Activated CD4-positive, alpha-beta T cell treated with anti-CD3 and anti-CD28 coated beads, Interleukin-2, amount 10 ng/mL, durations not matched to agents 7 days and 5 days (primary cell): ENCODE data around the gene PLPP1. TPM values are rescaled to one million over a fixed set of nuclear protein-coding genes. Genes with fewer than 3 reads are reported as not detected.
A peak's percentile ranks its signal among the peaks of the same experiment; 100 is the strongest.

Experiments used
- CTCF ChIA-PET: fragments of 350-600 bp; sonication (Branson Sonifier 250); formaldehyde crosslinking; loops from one replicate; lab custom pipeline; 2021; ENCODE audit warnings: antibody characterized with exemption; lab: Charles Lee
- POLR2A ChIA-PET: fragments of 350-600 bp; sonication (Branson Sonifier 250); formaldehyde crosslinking; loops from one replicate; lab custom pipeline; 2021; ENCODE audit warnings: antibody characterized with exemption; lab: Charles Lee
- DNase-seq: peaks from one replicate; pipeline ENCODE4 v3.0.0-alpha.2; 2020
- H3K27ac Mint-ChIP-seq: one replicate; pipeline ENCODE4 v1.8.0; 2021; ENCODE audit warnings: mild to moderate bottlenecking, moderate library complexity, mixed read lengths
- H3K27me3 Mint-ChIP-seq: one replicate; pipeline ENCODE4 v1.8.0; 2021; ENCODE audit warnings: mixed read lengths
- H3K36me3 Mint-ChIP-seq: one replicate; pipeline ENCODE4 v1.8.0; 2021; ENCODE audit warnings: low read depth, mixed read lengths
- H3K4me1 Mint-ChIP-seq: one replicate; pipeline ENCODE4 v1.8.0; 2021; ENCODE audit warnings: mixed read lengths
- H3K4me3 Mint-ChIP-seq: one replicate; pipeline ENCODE4 v1.8.0; 2021; ENCODE audit warnings: mild to moderate bottlenecking, moderate library complexity, mixed read lengths
- H3K9me3 Mint-ChIP-seq: one replicate; pipeline ENCODE4 v1.8.0; 2021; ENCODE audit warnings: mixed read lengths
- total RNA-seq, 2 experiments: library from RNA; stranded (reverse); gene quantifications; one replicate each; pipeline ENCODE4 v1.2.3, GENCODE V29; 2021

PLPP1 gene
- total RNA-seq, 2 experiments from 2014 or later = 15.3 to 18.3 TPM

- no peak for DNase-seq
- Mint-ChIP-seq H3K4me3 (no peak overlapping the region), H3K27me3 (no peaks in the 10 kb centered on the region), H3K4me1 (peaks cover 9% of the 10 kb centered on the region), H3K9me3 (no peaks in the 10 kb centered on the region), H3K36me3 (peaks cover 15% of the 10 kb centered on the region), H3K27ac (no peak overlapping the region)
- POLR2A ChIA-PET = no interaction called here
- CTCF ChIA-PET = interaction anchor here (0.8 kb wide), 1 partner anchor 184 kb away, joined by 3 read pairs; no protein-coding TSS in a partner anchor
Measured at GRCh38 chr5:55407984-55408383, 126.8 kb downstream of the PLPP1 start.

- peaks cover 19% of the 10 kb centered on the region for H3K36me3 Mint-ChIP-seq
- no peaks in the 10 kb centered on the region for H3K27me3 Mint-ChIP-seq
- H3K9me3 Mint-ChIP-seq = no peaks in the 10 kb centered on the region
- H3K27ac Mint-ChIP-seq = no peak overlapping the region
- ChIA-PET POLR2A (no interaction called here), CTCF (interaction anchor here (0.7 to 1.2 kb wide), 2 partner anchors 11 to 21 kb away, joined by 3 read pairs; no protein-coding TSS in a partner anchor)
- peak; percentile 16 for DNase-seq
- peaks cover 6% of the 10 kb centered on the region for H3K4me1 Mint-ChIP-seq
- H3K4me3 Mint-ChIP-seq = no peak overlapping the region
Measured at GRCh38 chr5:55407059-55407684, 127.6 kb downstream of the PLPP1 start.

GRCh38 chr5:55406292-55406691, 128.5 kb downstream of the PLPP1 start:
- no peak overlapping the region for H3K4me3 Mint-ChIP-seq
- no peak for DNase-seq
- POLR2A ChIA-PET = no interaction called here
- CTCF ChIA-PET = interaction anchor here (0.7 to 1.2 kb wide), 2 partner anchors 12 to 20 kb away, joined by 3 read pairs; no protein-coding TSS in a partner anchor
- H3K9me3 Mint-ChIP-seq = no peaks in the 10 kb centered on the region
- H3K27me3 Mint-ChIP-seq = no peaks in the 10 kb centered on the region
- peaks cover 27% of the 10 kb centered on the region for H3K36me3 Mint-ChIP-seq
- H3K27ac Mint-ChIP-seq = no peak overlapping the region
- H3K4me1 Mint-ChIP-seq = peaks cover 2% of the 10 kb centered on the region

- no peaks in the 10 kb centered on the region for H3K27me3 Mint-ChIP-seq
- ChIA-PET CTCF (interaction anchor here (0.8 to 0.9 kb wide), 3 partner anchors 12 to 290 kb away, joined by 3 to 4 read pairs (median 3); no protein-coding TSS in a partner anchor), POLR2A (no interaction called here)
- no peak overlapping the region for H3K4me3 Mint-ChIP-seq
- no peaks in the 10 kb centered on the region for H3K4me1 Mint-ChIP-seq
- DNase-seq = no peak
- H3K27ac Mint-ChIP-seq = no peak overlapping the region
- H3K36me3 Mint-ChIP-seq = peaks cover 30% of the 10 kb centered on the region
- H3K9me3 Mint-ChIP-seq = no peaks in the 10 kb centered on the region
Measured at GRCh38 chr5:55402199-55402598, 132.6 kb downstream of the PLPP1 start.

- ChIA-PET POLR2A (no interaction called here), CTCF (no interaction called here)
- no peak overlapping the region for H3K27ac Mint-ChIP-seq
- peaks cover 61% of the 10 kb centered on the region for H3K36me3 Mint-ChIP-seq
- peaks cover 3% of the 10 kb centered on the region for H3K9me3 Mint-ChIP-seq
- H3K4me1 Mint-ChIP-seq = peaks cover 2% of the 10 kb centered on the region
- DNase-seq = no peak
- no peak overlapping the region for H3K4me3 Mint-ChIP-seq
- no peaks in the 10 kb centered on the region for H3K27me3 Mint-ChIP-seq
Measured at GRCh38 chr5:55393501-55394175, 141.1 kb downstream of the PLPP1 start.

- H3K4me3 Mint-ChIP-seq = no peak overlapping the region
- peaks cover 3% of the 10 kb centered on the region for H3K9me3 Mint-ChIP-seq
- ChIA-PET CTCF (interaction anchor here (0.6 to 0.8 kb wide), 3 partner anchors 9 to 714 kb away, joined by 3 to 4 read pairs (median 4); no protein-coding TSS in a partner anchor), POLR2A (interaction anchor here (0.6 kb wide), 1 partner anchor 256 kb away, joined by 3 read pairs; no protein-coding TSS in a partner anchor)
- no peaks in the 10 kb centered on the region for H3K27me3 Mint-ChIP-seq
- peaks cover 68% of the 10 kb centered on the region for H3K36me3 Mint-ChIP-seq
- no peak for DNase-seq
- H3K4me1 Mint-ChIP-seq = peaks cover 2% of the 10 kb centered on the region
- no peak overlapping the region for H3K27ac Mint-ChIP-seq
Measured at GRCh38 chr5:55392669-55393068, 142.1 kb downstream of the PLPP1 start.

- peaks cover 69% of the 10 kb centered on the region for H3K36me3 Mint-ChIP-seq
- H3K27ac Mint-ChIP-seq = no peak overlapping the region
- POLR2A ChIA-PET = no interaction called here
- no peak for DNase-seq
- H3K4me3 Mint-ChIP-seq = no peak overlapping the region
- CTCF ChIA-PET = interaction anchor here (0.5 to 0.7 kb wide), 2 partner anchors 213 to 264 kb away, joined by 3 read pairs; no protein-coding TSS in a partner anchor
- no peaks in the 10 kb centered on the region for H3K27me3 Mint-ChIP-seq
- peaks cover 2% of the 10 kb centered on the region for H3K4me1 Mint-ChIP-seq
- peaks cover 3% of the 10 kb centered on the region for H3K9me3 Mint-ChIP-seq
Measured at GRCh38 chr5:55391707-55392106, 143.1 kb downstream of the PLPP1 start.

GRCh38 chr5:55387865-55388264, 146.9 kb downstream of the PLPP1 start:
- POLR2A ChIA-PET = no interaction called here
- Mint-ChIP-seq H3K9me3 (peaks cover 14% of the 10 kb centered on the region), H3K4me1 (peaks cover 17% of the 10 kb centered on the region), H3K27me3 (no peaks in the 10 kb centered on the region), H3K27ac (no peak overlapping the region), H3K36me3 (peaks cover 78% of the 10 kb centered on the region), H3K4me3 (no peak overlapping the region)
- CTCF ChIA-PET = no interaction called here
- no peak for DNase-seq

GRCh38 chr5:55386356-55386755, 148.4 kb downstream of the PLPP1 start:
- no peaks in the 10 kb centered on the region for H3K27me3 Mint-ChIP-seq
- no peak for DNase-seq
- POLR2A ChIA-PET = interaction anchor here (0.7 kb wide), 1 partner anchor 18 kb away, joined by 3 read pairs; no protein-coding TSS in a partner anchor
- H3K4me1 Mint-ChIP-seq = peaks cover 17% of the 10 kb centered on the region
- peaks cover 12% of the 10 kb centered on the region for H3K9me3 Mint-ChIP-seq
- no peak overlapping the region for H3K27ac Mint-ChIP-seq
- CTCF ChIA-PET = interaction anchor here (0.6 to 1.0 kb wide), 3 partner anchors 14 to 78 kb away, joined by 3 to 5 read pairs (median 3); no protein-coding TSS in a partner anchor
- H3K36me3 Mint-ChIP-seq = peaks cover 76% of the 10 kb centered on the region
- H3K4me3 Mint-ChIP-seq = no peak overlapping the region

GRCh38 chr5:55385846-55386245, 148.9 kb downstream of the PLPP1 start:
- POLR2A ChIA-PET = interaction anchor here (0.7 kb wide), 1 partner anchor 18 kb away, joined by 3 read pairs; no protein-coding TSS in a partner anchor
- DNase-seq = no peak
- H3K36me3 Mint-ChIP-seq = peaks cover 75% of the 10 kb centered on the region
- peaks cover 17% of the 10 kb centered on the region for H3K4me1 Mint-ChIP-seq
- H3K27ac Mint-ChIP-seq = no peak overlapping the region
- CTCF ChIA-PET = interaction anchor here (0.6 to 1.0 kb wide), 2 partner anchors 20 to 57 kb away, joined by 3 to 4 read pairs; no protein-coding TSS in a partner anchor
- H3K27me3 Mint-ChIP-seq = no peaks in the 10 kb centered on the region
- peaks cover 12% of the 10 kb centered on the region for H3K9me3 Mint-ChIP-seq
- no peak overlapping the region for H3K4me3 Mint-ChIP-seq

GRCh38 chr5:55385227-55385626, 149.5 kb downstream of the PLPP1 start:
- Mint-ChIP-seq H3K27me3 (no peaks in the 10 kb centered on the region), H3K27ac (no peak overlapping the region), H3K36me3 (peaks cover 75% of the 10 kb centered on the region), H3K9me3 (peaks cover 12% of the 10 kb centered on the region), H3K4me1 (peaks cover 17% of the 10 kb centered on the region), H3K4me3 (no peak overlapping the region)
- ChIA-PET POLR2A (no interaction called here), CTCF (no interaction called here)
- DNase-seq = no peak

- Mint-ChIP-seq H3K36me3 (peaks cover 74% of the 10 kb centered on the region), H3K4me1 (peaks cover 17% of the 10 kb centered on the region), H3K27me3 (no peaks in the 10 kb centered on the region), H3K27ac (no peak overlapping the region), H3K4me3 (no peak overlapping the region), H3K9me3 (peaks cover 14% of the 10 kb centered on the region)
- ChIA-PET CTCF (no interaction called here), POLR2A (no interaction called here)
- no peak for DNase-seq
Measured at GRCh38 chr5:55384072-55384471, 150.7 kb downstream of the PLPP1 start.

GRCh38 chr5:55383254-55383653, 151.5 kb downstream of the PLPP1 start:
- CTCF ChIA-PET = no interaction called here
- no peak for DNase-seq
- POLR2A ChIA-PET = no interaction called here
- no peak overlapping the region for H3K4me3 Mint-ChIP-seq
- no peaks in the 10 kb centered on the region for H3K27me3 Mint-ChIP-seq
- peaks cover 17% of the 10 kb centered on the region for H3K4me1 Mint-ChIP-seq
- peaks cover 14% of the 10 kb centered on the region for H3K9me3 Mint-ChIP-seq
- H3K36me3 Mint-ChIP-seq = peaks cover 71% of the 10 kb centered on the region
- peak overlapping the region; percentile 25 for H3K27ac Mint-ChIP-seq
